GM21723 (cell line): ENCODE data around the gene AIRE.
A peak's percentile ranks its signal among the peaks of the same experiment; 100 is the strongest.
"Not testable (repeated sequence)": the region's sequence is repeated elsewhere in the genome, so short reads cannot be mapped to it uniquely, and the experiment has no call there.

Source experiments
- ATAC-seq: cut with Tn5 transposase; IDR thresholded peaks from one replicate; pipeline ENCODE4 v1.9.1; 2021; ENCODE audit warnings: mild to moderate bottlenecking, moderate library complexity; ENCODE audit not compliant: unreplicated experiment

AIRE gene

GRCh38 chr21:44291078-44291935 is 5.6 kb downstream of the AIRE start:
- ATAC-seq = no peak

- ATAC-seq = no peak
Measured at GRCh38 chr21:44291936-44292811, 6.5 kb downstream of the AIRE start.

DNA sequence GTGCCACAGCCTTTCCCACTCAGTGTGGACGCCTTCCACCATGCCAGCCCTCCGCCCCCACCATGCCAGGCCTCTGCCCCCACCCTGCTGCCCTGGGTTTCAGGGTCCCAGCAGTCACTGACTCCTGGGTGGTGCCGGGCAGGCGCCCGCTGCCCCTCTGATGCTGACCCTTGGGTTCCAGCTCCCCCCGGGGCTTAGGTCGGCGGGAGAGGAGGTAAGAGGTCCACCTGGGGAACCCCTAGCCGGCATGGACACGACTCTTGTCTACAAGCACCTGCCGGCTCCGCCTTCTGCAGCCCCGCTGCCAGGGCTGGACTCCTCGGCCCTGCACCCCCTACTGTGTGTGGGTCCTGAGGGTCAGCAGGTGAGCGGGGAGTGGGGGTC is 7.1 kb downstream of the AIRE start:
- no peak for ATAC-seq

DNA sequence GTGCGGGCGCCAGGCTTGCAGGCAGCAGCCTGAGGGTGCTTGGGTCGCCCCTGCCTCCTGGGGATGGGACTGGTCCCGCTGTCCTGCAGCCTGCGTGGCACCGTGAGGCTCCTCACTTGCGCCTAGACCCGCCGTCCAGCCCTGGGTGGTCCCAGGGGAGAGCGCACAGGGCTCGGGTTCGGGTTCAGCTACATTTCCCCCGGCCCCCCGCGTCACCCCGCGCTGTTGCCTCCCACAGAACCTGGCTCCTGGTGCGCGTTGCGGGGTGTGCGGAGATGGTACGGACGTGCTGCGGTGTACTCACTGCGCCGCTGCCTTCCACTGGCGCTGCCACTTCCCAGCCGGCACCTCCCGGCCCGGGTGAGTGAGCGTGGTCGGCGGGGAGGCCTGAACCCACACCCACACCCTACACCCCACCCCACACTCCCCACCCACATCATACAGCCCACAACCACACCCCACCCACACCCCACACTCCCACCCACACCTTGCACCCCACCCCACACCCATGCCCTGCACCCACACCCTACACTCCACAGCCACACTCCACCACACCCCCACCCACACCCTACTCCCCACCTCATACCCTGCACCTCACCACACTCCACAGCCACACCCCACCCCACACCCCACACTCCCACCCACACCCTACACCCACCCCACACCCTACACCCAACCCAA is 8.0 kb downstream of the AIRE start:
- no peak for ATAC-seq

DNA sequence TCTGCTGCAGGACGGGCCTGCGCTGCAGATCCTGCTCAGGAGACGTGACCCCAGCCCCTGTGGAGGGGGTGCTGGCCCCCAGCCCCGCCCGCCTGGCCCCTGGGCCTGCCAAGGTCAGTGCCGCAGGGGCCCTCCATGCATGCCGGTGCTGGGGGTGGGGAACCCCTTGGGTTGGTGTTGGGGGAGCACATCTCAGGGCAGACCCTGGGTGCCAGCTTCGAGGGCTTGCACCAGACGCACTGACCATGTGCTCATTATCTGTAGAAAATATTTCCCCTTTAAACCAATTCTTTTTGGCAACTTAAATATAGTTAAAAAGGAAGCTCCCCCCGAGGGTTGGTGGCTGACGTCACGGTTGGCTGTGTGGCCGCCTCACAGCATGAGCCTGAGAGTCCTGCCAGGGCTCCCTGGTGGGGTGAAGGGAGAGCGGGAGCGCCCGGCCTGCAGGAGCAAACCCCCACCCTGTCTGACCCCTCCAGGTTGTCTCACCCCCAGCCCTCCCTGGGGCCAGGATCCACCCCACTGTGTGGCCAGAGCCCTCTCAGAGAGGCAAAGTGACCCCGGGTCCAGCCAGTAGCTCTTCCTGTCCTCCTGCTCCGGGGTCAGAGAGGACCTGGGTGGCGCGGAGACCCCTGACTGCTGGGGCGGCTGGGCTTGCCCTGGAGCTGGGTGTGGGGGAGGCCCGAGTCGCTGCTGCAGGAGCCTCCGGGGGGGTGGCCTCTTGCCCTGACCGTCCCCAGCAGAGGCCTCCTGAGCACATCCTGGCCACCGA is 8.9 kb downstream of the AIRE start:
- ATAC-seq = no peak

DNA sequence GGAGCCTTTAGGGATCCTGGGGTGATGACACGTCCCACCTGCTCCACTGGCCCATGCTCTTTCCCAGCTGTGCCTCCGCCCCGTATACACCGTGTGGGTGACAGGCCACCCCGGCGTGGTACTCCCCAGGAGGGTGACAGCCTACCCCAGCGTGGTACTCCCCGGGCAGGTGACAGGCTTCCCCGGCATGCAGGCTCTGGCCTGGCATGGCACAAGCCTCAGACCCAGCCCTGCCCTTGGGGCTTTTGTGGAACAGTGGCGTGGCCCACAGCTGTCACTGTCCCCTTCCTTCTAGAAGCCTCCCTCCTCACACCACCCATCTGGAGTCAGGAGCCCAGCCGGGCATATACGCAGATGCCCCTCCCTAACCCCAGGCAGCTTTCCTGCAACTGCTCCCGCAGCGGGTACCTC is 9.5 kb downstream of the AIRE start:
- no peak for ATAC-seq

DNA sequence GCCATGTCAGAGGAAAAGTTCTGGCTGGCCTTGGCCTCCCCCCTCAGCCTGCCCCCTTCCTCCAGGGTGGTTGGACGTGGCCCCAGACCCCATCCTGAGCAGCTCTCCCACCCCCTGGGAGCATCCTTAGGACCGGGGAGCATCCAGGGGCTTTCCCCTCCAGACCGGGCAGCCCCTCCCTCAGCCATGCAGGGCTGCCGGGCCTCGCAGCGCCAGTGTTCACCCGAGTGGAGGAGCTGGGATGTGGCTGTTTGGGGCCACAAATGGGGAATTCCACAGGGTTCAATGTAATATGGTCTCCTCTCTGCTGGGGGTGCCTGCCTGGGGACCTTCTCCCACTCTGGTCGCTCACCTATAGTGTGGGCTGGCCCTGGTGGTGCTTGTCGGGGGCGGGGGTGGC is 10.0 kb downstream of the AIRE start:
- ATAC-seq = no peak

DNA sequence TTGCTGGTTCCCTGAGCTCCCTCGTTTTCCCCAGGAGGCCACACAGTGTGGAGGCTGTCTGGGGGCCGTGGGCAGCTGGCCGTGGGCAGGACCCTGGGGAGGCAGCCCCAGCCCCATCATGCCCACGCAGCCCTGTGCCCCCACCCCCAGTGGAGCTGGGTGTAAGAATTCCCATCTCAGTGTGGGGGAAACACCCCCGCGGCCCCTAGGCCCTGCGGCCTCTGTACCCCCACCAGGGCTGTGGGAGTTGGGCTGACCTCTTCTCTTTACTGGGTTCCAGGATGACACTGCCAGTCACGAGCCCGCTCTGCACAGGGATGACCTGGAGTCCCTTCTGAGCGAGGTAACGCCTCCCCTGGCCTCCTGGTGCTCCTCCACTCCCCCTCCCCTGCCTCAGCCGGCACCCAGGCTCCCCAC is 10.4 kb downstream of the AIRE start:
- ATAC-seq = no peak

- no peak for ATAC-seq
Measured at GRCh38 chr21:44296916-44297315, 11.2 kb downstream of the AIRE start.

GRCh38 chr21:44297525-44298290 is 12.0 kb downstream of the AIRE start:
- peak; percentile 38 for ATAC-seq

- no peak for ATAC-seq
Measured at GRCh38 chr21:44298301-44298700, 12.6 kb downstream of the AIRE start.

GRCh38 chr21:44299085-44299457 is 13.4 kb downstream of the AIRE start:
- ATAC-seq = no peak

GRCh38 chr21:44299458-44300261 is 14.0 kb downstream of the AIRE start, which contains the start of gene PFKL:
TSS of gene PFKL (plus strand) at chr21:44300053. CDS start at chr21:44300106, 53 bp downstream.
- peak; percentile 61 for ATAC-seq

DNA sequence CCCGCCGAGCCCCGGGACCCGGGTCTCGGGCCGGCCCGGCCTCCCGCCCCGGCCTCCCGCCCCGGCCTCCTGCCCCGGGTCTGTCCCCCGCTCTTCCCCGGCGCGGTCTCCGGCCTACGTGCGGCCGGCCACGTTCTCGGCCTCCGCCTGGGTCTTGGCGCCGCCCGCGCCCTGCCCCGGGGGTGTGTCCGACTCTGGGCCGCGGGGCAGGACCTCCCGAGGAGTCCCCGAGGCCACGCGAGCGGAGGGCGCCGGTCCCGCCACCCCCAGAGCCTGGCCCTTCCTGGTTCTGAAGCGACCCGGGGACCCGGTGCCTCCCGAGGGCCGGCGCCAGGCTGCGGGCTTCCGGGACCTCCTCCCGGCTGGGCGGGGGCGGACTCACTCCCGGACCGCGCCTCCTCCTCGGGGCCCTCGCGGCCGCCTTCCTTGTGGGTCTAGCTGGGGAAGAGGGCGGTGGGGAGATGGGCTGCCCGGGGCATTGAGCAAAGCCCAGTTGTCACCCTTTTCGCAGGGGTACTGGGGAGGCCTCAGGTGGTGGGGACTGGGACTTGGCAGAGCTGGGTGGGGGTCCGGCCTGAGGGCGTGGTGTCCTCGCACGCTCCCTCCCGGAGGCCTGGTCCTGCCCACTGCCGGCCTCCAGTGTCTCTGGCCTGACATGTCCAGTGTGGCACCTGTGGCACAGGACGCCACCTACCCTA is 14.7 kb downstream of the AIRE start:
- ATAC-seq = peak; percentile 39

- ATAC-seq = no peak
Measured at GRCh38 chr21:44301141-44301540, 15.5 kb downstream of the AIRE start.

DNA sequence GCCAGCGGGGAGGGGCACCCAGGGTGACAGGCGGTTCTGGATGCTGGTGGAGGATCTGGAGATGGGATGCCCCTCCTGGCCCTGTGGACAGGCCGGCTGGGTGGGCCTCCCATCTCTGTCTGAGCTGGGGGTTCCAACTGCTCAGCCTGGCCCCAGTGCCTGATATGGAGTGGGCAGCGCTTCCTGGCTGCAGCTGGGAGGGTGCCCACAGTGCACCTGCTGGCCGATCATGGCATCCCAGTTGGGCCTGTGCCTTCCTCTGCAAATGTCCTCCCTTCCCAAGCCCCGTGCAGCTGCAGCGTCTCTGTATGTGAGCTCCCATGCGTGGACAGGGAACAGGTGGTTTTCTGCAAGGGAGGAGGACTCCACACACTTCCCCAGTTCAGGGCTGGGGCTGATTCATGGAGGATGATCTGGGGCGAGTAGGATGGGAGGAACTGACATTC is 16.3 kb downstream of the AIRE start:
- no peak for ATAC-seq

- ATAC-seq = not testable (repeated sequence)
Measured at GRCh38 chr21:44302573-44303401, 17.1 kb downstream of the AIRE start.
